NCI-H2171 treated with DMSO at 0.1 percent for 48 hours (cell line): ENCODE measurements around the gene PPL.
"Not testable (repeated sequence)": the region's sequence is repeated elsewhere in the genome, so short reads cannot be mapped to it uniquely, and the experiment has no call there.

Experiments
- DNase-seq: peaks from one replicate; lab custom pipeline; 2025; lab: John Stamatoyannopoulos, UW

Gene PPL

DNA sequence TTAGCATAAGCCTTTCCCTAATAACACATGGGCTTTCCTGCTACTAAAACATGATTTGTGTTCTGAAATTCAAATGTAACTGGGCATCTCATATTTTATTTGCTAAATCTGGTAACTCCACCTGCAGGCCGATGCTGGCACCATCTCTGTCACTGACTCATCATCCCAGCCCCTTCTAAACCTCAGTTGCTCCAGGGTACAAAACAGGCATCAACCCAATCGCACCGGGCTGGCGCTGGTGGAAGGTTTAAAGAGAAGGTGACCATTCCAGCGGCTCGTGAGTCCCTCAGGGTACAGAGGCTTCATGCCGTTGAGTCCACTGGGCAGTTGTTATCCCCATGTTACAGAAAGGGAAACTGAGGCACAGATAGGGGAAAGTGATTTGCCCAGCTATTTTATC, 27.1 kb downstream of the PPL start:
- DNase-seq, result no peak

GRCh38 chr16:4908854-4909401, 28.0 kb downstream of the PPL start:
- no peak for DNase-seq

DNA sequence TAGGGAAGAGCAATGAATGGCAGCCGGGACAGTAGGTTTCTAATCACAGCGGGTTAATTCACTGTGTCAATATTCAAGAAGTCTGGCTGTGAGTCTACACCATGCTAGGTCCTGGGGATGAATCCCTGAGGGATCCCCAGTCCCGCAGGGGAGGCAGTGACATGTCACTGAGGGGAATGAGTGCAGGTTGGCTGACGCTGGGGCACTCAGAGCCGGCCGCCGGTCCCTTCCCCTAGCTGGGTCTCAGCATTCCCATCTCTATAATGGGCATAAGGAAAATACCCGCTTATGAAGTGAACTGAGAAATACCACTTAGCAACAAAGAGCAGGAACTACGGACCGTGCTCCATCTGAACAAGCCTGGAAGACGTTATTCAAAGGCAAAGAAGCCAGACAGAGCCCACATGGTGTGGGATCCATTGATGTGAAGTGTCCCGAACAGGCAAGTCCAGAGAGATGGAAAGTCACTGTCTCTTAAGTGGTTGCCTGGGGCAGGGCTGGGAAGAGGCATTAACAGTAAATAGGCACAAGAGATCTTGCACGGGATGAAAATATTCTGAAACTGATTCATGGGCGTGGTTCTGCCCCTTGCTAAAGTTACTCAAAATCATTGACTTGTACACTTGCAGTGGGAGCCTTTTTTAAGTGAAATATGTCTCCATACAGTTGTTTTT, 31.9 kb downstream of the PPL start:
- no peak for DNase-seq

DNA sequence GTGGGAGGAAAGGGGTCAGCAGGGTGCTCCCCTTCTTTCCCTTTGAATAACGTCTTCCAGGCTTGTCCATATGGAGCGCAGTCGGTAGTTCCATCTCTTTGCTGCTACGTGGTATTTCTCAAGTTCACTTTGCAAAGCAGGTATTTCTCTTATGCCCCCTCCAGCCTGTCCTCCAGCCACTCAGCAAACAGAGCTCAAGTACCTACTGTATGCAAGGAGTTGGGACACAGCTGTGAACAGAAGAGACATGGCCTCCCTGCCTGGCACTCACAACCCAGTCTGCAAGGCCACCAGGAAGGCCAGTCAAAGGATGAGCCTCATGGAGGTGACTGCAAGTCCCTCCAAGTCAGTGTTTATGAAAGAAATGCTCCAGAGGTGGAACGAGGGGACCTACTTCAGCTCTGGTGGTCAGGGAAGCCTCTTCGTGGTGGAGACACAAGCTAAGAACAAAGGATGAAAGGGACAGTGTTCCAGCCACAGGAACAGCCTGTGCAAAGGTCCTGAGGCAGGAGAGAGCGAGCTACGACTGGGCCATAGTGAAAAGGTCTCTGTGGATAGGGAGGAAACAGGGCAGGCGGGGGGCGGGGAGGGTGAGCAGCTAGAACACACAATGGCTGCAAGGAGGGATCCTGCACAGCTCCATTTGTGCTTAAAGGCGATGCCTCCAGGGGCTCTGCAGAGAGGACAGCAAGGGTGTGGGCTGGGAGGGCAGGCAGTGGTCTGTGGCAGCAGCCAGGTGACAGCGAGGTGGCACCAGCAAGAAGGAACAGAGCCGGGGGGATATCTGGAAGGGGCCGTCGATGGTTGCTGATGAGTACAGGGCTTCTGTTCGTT, 32.6 kb downstream of the PPL start:
- no peak for DNase-seq

- no peak for DNase-seq
These were observed 34.9 kb downstream of the PPL start for GRCh38 chr16:4902038-4902437.

DNA sequence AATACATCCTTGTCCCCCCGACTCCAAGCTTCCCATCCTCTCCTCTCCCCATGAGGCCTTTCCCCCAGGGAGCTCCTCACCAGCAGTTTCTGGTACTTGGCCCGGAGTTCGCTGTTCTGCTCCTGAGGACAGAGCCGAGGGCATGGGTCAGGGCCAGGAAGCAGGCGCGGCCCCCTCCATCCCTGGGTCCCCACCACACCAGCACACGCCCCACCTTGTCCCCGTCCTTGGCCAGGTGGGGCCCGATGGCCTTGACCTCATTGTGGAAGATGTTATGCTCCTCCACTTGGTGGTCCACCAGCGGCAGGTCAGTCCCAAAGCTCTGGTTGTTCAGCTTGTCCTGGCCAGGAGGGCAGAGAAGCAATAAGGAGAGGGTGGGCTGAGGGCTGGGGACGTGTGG, 36.2 kb downstream of the PPL start:
- no peak for DNase-seq

DNA sequence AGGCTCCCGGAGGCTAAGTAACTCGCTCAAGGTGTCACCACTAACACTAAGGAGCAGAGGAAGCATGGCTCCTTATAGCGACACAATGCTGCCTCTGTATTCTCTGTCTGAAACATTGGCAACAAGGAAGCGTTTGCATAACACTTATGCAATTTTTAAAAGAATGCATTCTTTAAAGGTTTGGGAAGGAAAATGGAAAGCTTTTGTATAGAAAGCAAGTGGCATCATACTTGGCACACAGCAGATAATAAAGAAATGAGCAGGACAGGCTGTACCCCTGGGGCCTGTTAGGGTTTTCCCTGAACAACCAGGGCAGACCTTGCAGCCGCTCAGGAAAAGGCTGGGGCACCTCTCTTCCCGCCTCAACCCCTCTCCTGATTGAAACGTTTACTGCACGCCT, 36.9 kb downstream of the PPL start:
- peak; percentile 3 for DNase-seq

- no peak for DNase-seq
These were observed 37.5 kb downstream of the PPL start for GRCh38 chr16:4899474-4899846.

DNA sequence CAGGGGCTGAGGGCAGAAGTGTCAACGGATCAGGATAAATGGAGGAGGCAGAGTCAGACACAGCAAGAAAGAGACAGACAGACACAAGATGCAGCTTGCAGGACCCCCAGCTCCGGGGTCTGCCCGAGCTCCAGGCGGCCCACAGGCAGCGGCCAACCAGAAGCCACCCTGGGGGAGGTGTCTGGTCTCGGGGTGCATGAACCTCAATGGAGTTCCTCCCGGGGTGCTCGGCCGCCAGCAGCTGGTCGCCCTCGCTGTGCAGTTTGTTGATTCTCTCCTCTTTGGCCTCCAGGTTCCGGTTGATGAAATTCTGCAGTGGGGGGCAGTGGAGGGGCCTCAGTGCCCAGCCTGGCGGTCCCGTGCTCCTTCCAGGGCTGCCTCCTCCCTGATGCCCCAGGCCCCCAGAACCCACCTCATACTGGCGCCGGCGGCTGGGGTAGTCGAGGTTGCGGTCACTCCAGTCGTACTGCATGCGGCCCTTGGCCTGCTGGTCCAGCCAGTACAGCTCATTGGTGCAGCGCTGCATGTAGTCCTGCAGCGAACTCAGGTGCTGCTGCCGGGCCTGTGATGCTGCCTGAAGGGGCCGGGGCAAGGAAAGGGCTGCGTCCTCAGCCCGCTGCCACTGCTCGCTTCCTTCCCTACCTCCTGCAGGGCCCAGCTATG, 38.0 kb downstream of the PPL start:
- no peak for DNase-seq

- DNase-seq, result no peak
These were observed 39.6 kb downstream of the PPL start for GRCh38 chr16:4897328-4897727.

DNA sequence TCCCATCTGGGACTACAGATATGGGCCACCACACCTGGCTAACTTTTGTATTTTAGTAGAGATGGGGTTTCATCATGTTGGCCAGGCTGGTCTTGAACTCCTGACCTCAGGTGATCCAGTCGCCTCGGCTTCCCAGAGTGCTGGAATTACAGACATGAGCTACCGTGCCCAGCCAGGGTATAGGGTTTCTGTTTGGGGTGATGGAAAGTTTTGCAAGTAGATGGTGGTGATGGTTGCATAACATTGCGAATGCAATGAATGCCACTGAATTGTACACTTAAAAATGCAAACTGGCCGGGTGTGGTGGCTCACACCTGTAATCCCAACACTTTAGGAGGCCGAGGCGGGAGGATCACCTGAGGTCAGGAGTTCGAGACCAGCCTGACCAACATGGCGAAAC, 40.2 kb downstream of the PPL start:
- not testable (repeated sequence) for DNase-seq

DNA sequence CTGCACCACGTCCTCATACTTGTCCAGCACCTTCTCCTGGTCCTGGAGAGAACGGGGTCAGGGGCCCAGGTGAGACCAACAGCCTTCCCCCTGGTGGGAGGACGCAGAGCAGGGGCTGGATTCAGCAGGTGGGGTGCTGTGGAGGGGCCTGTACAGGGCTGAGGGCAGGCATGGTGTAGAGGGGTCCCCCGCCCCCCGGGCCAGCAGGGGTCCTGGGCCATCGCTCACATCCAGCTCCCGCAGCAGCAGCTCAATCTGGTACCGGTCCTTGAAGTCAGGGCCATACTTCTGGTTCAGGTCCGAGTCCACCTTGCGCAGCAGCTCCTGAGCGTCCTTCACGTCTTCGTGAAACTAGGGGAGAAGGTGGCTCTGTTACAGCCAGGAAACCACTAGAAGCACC, 41.6 kb downstream of the PPL start:
- no peak for DNase-seq

GRCh38 chr16:4894276-4895150, 42.4 kb downstream of the PPL start:
- no peak for DNase-seq

DNA sequence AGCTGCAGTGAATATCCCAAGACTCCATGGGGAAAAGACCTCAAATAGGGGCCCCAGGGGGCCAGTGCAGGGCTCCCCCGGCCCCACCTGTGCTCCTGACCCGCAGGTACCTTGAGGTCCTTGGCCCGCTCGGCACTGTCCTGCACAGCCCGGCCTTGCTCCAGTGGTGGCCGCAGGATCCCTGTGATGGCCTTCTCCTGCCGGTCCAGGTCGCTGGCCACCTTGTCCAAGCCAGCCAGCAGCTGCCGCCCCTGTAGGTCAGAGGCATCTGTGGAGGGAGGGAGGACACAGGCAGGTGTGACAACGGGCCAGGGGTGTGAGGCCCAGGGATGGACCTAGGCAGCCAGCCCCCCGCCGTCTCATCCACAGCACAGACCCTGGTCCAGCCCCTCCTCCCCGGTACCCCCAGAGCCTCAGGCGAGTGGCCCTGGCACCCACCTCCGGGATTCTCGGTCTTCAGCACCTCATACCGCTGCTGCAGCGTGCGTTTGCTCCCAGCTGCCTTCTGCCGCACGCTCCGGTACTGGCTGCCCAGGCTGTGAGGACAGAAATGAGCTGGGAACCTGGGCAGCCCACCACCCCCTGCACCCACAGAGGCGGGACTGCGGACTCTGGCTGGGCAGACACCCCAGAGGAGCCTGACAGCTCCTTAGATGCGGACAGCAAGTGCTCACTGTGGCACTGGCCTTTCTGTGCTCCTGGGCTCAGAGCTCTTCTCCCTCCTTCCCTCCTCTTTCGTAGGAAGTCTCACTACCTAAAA, 43.7 kb downstream of the PPL start:
- DNase-seq, result no peak

GRCh38 chr16:4892361-4893102, 44.4 kb downstream of the PPL start:
- DNase-seq, result no peak

GRCh38 chr16:4891886-4892216, 45.1 kb downstream of the PPL start:
- DNase-seq, result no peak

DNA sequence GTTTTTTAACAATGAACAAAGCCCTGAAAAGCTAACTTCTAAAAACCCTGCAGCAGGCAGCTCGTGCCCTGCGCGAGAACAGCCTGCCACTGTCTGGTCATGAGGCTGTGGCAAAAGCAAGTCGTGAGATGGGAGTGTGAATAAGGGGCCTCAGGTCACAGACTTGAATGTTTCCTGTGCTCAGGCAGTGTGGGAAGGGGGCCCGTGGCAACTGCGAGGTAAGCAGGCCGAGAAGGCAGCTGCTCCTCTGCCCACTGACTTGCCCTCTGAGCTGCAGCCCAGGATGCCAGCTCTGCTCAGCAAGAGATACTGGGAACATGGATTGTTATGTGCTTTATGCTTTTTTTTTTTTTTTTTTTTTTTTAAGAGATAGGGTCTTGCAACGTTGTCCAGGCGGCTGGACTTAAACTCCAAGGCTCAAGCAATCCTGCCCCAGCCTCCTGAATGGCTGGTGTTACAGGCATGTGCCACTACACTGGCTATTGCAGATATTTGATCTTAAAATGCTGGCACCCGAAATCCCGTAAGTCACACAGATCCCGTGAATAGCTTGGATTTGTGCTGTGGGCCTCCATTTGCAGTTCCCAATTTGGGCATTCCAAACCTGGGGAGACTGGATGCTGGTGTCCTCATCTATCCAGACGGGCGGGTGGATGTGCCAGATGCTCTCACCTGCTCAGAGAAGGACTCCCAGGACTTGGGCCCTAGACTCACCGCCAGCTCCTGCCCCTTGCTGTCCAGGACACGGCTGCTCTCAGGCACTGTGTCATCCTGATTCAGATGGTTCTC, 45.7 kb downstream of the PPL start:
- DNase-seq, result no peak

GRCh38 chr16:4890686-4891085, 46.3 kb downstream of the PPL start:
- no peak for DNase-seq

GRCh38 chr16:4890026-4890425, 46.9 kb downstream of the PPL start:
- peak; percentile 28 for DNase-seq
